Putamen (tissue), 1 donor: ENCODE data around the gene SNX6.
"Not testable (repeated sequence)": the region's sequence is repeated elsewhere in the genome, so short reads cannot be mapped to it uniquely, and the experiment has no call there.

Experiments used
- DNase-seq: peaks from one replicate; pipeline ENCODE4 v3.0.0-alpha.2; 2016; ENCODE audit warnings: low spot score

The SNX6 gene

GRCh38 chr14:34521071-34521470 lies 108.9 kb downstream of the SNX6 start:
- DNase-seq, result not testable (repeated sequence)

GRCh38 chr14:34520304-34520970 lies 109.5 kb downstream of the SNX6 start:
- DNase-seq, result not testable (repeated sequence)
